CD4-positive, alpha-beta T cell treated with Interleukin-1 beta for 1 hour (primary cell): ENCODE measurements around the gene MEIOB.

Experiments used
- DNase-seq, 2 donors: peaks; one replicate each; pipeline ENCODE4 v3.0.0-alpha.2; 2020 to 2022

MEIOB gene

DNA sequence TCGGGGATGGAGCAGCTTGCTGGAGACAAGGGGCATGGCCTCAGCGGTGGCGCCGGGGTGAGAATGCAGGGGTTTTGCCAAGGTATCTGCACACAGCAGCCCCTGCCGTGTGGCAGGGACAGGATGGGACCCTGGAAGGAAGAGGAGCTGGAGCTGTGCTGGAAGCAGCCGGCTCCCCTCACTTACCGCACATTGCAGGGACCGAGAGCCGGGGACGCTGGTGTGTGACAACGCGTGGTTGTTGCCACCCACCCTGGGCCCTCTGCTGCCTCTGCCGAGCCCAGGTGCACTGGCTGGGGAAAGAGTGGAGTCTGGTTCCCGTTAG, 86.2 kb downstream of the MEIOB start:
- DNase-seq, result no peak

DNA sequence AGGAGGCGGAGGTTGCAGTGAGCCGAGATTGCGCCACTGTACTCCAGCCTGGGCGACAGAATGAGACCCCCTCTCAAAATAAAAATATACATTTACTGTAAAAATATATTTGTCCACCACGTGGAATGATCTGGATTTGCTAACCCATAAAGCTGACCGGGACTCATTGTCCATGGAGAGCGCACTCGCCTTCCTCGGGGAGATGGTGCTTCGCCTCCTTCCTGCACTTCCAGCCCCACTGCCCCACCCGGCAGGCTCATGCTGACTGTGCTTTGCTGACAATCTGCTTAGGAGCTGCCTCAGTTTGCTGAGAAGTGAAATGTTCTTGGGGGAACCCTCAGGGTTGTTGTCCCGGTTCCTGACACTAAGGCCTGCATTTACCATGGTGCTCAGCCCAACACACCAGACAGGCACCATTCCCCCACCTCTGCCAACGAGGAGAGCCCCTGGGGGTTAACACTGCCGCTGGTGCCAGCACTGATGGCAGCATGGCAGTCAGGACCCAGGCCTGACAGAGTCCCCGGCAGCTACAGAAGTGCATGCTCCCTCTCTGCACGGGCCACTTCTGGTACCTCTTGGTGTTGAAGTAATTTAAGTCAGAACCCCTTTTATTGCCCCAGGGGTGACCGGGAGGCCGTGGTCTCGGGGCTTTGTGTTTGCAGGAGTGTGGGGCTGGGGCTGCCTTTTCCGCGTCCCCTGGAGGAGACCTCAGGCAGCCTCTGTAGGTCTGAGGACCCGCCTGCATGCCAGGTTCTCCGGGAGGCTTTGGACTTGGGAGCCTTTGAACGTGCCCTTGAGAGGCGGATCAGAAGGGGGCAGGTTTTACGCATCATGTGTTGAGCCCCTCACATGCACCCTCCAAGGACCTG, 86.8 kb downstream of the MEIOB start:
- DNase-seq, result no peak
